Ishikawa (cell line): ENCODE measurements around the gene SRPK2.

Experiments used
- CEBPB ChIP-seq: IDR thresholded peaks from 2 replicates; pipeline ENCODE4 v1.6.1; 2012
- EP300 ChIP-seq: IDR thresholded peaks from 2 replicates; pipeline ENCODE4 v1.6.1; 2012; ENCODE audit warnings: borderline replicate concordance
- MAX ChIP-seq: IDR thresholded peaks from 2 replicates; pipeline ENCODE4 v1.6.1; 2012
- NFIC ChIP-seq: IDR thresholded peaks from 2 replicates; pipeline ENCODE4 v1.6.1; 2012
- TCF12 ChIP-seq: IDR thresholded peaks from 2 replicates; pipeline ENCODE4 v1.6.1; 2012; ENCODE audit warnings: low read depth
- YY1 ChIP-seq: IDR thresholded peaks from 2 replicates; pipeline ENCODE4 v1.6.1; 2012; ENCODE audit warnings: low read depth
- ZBTB7A ChIP-seq: IDR thresholded peaks from 2 replicates; pipeline ENCODE4 v1.6.1; 2012; ENCODE audit warnings: low read depth
- TF ChIP-seq, protein P1 (sequence below): IDR thresholded peaks from 2 replicates; pipeline ENCODE4 v1.6.1; 2012; ENCODE audit warnings: low read depth, mild to moderate bottlenecking

DNA sequence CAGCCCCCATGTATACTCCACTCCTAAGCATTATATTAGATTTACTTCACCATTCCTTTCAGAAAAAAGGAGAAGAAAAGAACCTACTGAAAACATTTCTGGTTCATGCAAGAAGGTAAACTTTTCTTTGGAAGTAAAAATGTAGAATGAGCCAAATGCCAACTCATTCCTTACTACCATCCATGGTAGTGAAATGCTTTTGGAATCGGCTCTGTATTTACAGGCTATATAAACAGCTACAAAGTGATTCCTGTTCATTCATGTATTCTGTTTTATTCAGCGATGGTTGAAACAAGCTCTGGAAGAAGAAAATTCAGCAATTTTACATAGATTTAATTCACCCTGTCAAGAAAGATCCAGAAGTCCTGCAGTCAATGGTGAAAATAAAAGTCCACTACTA is 283.1 kb downstream of the SRPK2 start:
- TF ChIP-seq MAX: no peak
- no peak for TF ChIP-seq EP300
- TF ChIP-seq NFIC: no peak
- TF ChIP-seq ZBTB7A: no peak
- no peak for TF ChIP-seq CEBPB
- TF ChIP-seq YY1: no peak
- no peak for TF ChIP-seq TCF12
- TF ChIP-seq, protein P1, sequence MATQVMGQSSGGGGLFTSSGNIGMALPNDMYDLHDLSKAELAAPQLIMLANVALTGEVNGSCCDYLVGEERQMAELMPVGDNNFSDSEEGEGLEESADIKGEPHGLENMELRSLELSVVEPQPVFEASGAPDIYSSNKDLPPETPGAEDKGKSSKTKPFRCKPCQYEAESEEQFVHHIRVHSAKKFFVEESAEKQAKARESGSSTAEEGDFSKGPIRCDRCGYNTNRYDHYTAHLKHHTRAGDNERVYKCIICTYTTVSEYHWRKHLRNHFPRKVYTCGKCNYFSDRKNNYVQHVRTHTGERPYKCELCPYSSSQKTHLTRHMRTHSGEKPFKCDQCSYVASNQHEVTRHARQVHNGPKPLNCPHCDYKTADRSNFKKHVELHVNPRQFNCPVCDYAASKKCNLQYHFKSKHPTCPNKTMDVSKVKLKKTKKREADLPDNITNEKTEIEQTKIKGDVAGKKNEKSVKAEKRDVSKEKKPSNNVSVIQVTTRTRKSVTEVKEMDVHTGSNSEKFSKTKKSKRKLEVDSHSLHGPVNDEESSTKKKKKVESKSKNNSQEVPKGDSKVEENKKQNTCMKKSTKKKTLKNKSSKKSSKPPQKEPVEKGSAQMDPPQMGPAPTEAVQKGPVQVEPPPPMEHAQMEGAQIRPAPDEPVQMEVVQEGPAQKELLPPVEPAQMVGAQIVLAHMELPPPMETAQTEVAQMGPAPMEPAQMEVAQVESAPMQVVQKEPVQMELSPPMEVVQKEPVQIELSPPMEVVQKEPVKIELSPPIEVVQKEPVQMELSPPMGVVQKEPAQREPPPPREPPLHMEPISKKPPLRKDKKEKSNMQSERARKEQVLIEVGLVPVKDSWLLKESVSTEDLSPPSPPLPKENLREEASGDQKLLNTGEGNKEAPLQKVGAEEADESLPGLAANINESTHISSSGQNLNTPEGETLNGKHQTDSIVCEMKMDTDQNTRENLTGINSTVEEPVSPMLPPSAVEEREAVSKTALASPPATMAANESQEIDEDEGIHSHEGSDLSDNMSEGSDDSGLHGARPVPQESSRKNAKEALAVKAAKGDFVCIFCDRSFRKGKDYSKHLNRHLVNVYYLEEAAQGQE: no peak
